OCI-LY7 (cell line): ENCODE results near the gene TRHDE. TPM values are rescaled to one million over a fixed set of nuclear protein-coding genes. Genes with fewer than 3 reads are reported as not detected.

Source experiments
- BruUV-seq: library from RNA; stranded (reverse); fragments of 400-500 nt; replicated peaks from 2 replicates; lab custom pipeline; 2021; lab: Mats Ljungman, UMichigan
- CTCF ChIA-PET: fragments of 300-600 bp; sonication (Branson Sonifier 250); formaldehyde crosslinking; loops from one replicate; lab custom pipeline; 2022; ENCODE audit warnings: antibody characterized with exemption; ENCODE audit not compliant: unreplicated experiment; lab: Charles Lee
- POLR2A ChIA-PET: fragments of 300-600 bp; sonication (Branson Sonifier 250); formaldehyde crosslinking; loops from one replicate; lab custom pipeline; 2022; ENCODE audit warnings: antibody characterized with exemption; lab: Charles Lee
- DNase-seq: peaks from one replicate; pipeline ENCODE4 v3.0.0-alpha.2; 2015; ENCODE audit warnings: low spot score
- H2AFZ ChIP-seq: fragments of 200-600 bp; sonication (generic), shearing (Covaris generic); 2 replicates; pipeline ENCODE4 v1.6.1; 2014; ENCODE audit warnings: mild to moderate bottlenecking, antibody characterized with exemption, low read length, moderate library complexity
- H3K27ac ChIP-seq: fragments of 200-600 bp; sonication (generic); 2 replicates; pipeline ENCODE4 v1.5.1; 2014; ENCODE audit warnings: mixed run types, low read depth, mild to moderate bottlenecking, moderate library complexity, low read length, inconsistent platforms; ENCODE audit not compliant: poor library complexity, severe bottlenecking
- H3K36me3 ChIP-seq: fragments of 200-600 bp; sonication (generic); 2 replicates; pipeline ENCODE4 v1.6.1; 2014; ENCODE audit warnings: mild to moderate bottlenecking, antibody characterized with exemption, low read length, moderate library complexity, mixed read lengths; ENCODE audit not compliant: insufficient read depth
- H3K4me1 ChIP-seq: fragments of 200-600 bp; sonication (generic); 2 replicates; pipeline ENCODE4 v1.5.1; 2014; ENCODE audit warnings: mild to moderate bottlenecking, low read length; ENCODE audit not compliant: insufficient read depth, poor library complexity, severe bottlenecking
- H3K4me2 ChIP-seq: fragments of 200-600 bp; sonication (generic); 2 replicates; pipeline ENCODE4 v1.6.1; 2014; ENCODE audit warnings: mild to moderate bottlenecking, low read length
- H3K4me3 ChIP-seq: fragments of 200-600 bp; sonication (generic); 2 replicates; pipeline ENCODE4 v1.5.1; 2014; ENCODE audit warnings: mild to moderate bottlenecking, low read depth, low read length; ENCODE audit not compliant: poor library complexity, severe bottlenecking
- H3K79me2 ChIP-seq: fragments of 200-600 bp; sonication (generic); 2 replicates; pipeline ENCODE4 v1.6.1; 2016; ENCODE audit warnings: low read depth, mild to moderate bottlenecking, low read length, moderate library complexity, mixed read lengths; ENCODE audit not compliant: insufficient read depth
- H3K9me2 ChIP-seq: fragments of 200-600 bp; sonication (generic); 2 replicates; pipeline ENCODE4 v1.6.1; 2016; ENCODE audit warnings: mild to moderate bottlenecking, low read length, mixed read lengths; ENCODE audit not compliant: insufficient read depth
- H3K9me3 ChIP-seq: fragments of 200-600 bp; sonication (generic); 2 replicates; pipeline ENCODE4 v1.6.1; 2014; ENCODE audit warnings: mild to moderate bottlenecking, mixed run types, low read length, mixed read lengths
- H4K20me1 ChIP-seq: fragments of 200-600 bp; sonication (generic); 2 replicates; pipeline ENCODE4 v1.6.1; 2014; ENCODE audit warnings: mild to moderate bottlenecking, antibody characterized with exemption, low read length, moderate library complexity, mixed read lengths; ENCODE audit not compliant: insufficient read depth
- EZH2phosphoT487 ChIP-seq: fragments of 200-600 bp; sonication (generic); IDR thresholded peaks from 2 replicates; pipeline ENCODE4 v1.6.1; 2018; ENCODE audit warnings: low read depth, borderline replicate concordance, mild to moderate bottlenecking, mixed run types, antibody characterized with exemption, low read length, moderate library complexity, mixed read lengths
- intact Hi-C: fragments of 100-400 bp; cut with micrococcal nuclease; formaldehyde crosslinking; loops from one replicate; pipeline ENCODE4 v1.10.0; 2022; ENCODE audit not compliant: unreplicated experiment
- total RNA-seq, 2 experiments: library from RNA; depleted of rRNA in 1 of 2; stranded (reverse); fragments of >200 nt in 1 of 2; shearing (Covaris generic) in 1 of 2; gene quantifications; 2 replicates each; pipeline ENCODE4 v1.2.3, GENCODE V29; 2014 to 2022
- TF ChIP-seq, protein P1 (sequence below): fragments of 200-600 bp; sonication (generic); conservative IDR thresholded peaks from 2 replicates; pipeline ENCODE4 v1.5.1; 2014; ENCODE audit warnings: mild to moderate bottlenecking, antibody characterized with exemption, low read length, moderate library complexity, mixed read lengths

The TRHDE gene
- total RNA-seq, 2 experiments from 2014 or later, result not detected

DNA sequence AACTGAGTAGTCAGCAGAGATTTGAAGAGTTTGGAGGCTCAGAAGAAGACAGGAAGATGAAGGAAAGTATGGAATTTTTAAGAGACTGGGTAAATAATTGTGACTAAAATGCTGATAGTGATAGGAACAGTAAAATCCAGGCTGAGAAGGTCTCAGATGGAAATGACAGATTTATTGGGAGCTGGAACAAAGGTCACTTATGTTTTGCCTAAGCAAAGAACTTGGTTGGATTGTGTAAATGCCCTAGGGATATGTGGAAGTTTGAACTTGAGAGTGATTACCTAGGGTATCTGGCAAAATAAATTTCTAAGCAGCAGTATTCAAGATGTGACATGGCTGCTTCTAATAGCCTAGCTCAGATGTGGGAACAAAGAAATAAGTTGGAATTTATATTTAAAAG, 180.9 kb downstream of the TRHDE start:
- intact Hi-C loops, result no loop called here
- Histone ChIP-seq H3K4me1 (no peaks in the 10 kb centered on the region), H3K9me3 (no peaks in the 10 kb centered on the region), H3K4me3 (no peak overlapping the region), H3K27ac (no peak overlapping the region), H3K36me3 (no peaks in the 10 kb centered on the region), H2AFZ (no peak overlapping the region), H3K79me2 (no peaks in the 10 kb centered on the region), H3K4me2 (no peak overlapping the region), H4K20me1 (no peaks in the 10 kb centered on the region), H3K9me2 (no peaks in the 10 kb centered on the region)
- ChIA-PET POLR2A (interaction anchor here (1.0 to 1.2 kb wide), 2 partner anchors 10 to 19 kb away, joined by 4 to 5 read pairs; no protein-coding TSS in a partner anchor), CTCF (no interaction called here)
- TF ChIP-seq, protein P1, sequence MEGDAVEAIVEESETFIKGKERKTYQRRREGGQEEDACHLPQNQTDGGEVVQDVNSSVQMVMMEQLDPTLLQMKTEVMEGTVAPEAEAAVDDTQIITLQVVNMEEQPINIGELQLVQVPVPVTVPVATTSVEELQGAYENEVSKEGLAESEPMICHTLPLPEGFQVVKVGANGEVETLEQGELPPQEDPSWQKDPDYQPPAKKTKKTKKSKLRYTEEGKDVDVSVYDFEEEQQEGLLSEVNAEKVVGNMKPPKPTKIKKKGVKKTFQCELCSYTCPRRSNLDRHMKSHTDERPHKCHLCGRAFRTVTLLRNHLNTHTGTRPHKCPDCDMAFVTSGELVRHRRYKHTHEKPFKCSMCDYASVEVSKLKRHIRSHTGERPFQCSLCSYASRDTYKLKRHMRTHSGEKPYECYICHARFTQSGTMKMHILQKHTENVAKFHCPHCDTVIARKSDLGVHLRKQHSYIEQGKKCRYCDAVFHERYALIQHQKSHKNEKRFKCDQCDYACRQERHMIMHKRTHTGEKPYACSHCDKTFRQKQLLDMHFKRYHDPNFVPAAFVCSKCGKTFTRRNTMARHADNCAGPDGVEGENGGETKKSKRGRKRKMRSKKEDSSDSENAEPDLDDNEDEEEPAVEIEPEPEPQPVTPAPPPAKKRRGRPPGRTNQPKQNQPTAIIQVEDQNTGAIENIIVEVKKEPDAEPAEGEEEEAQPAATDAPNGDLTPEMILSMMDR, result no peak
- TF ChIP-seq EZH2phosphoT487, result no peak
- no TSS peak for BruUV-seq
- no peak for DNase-seq

DNA sequence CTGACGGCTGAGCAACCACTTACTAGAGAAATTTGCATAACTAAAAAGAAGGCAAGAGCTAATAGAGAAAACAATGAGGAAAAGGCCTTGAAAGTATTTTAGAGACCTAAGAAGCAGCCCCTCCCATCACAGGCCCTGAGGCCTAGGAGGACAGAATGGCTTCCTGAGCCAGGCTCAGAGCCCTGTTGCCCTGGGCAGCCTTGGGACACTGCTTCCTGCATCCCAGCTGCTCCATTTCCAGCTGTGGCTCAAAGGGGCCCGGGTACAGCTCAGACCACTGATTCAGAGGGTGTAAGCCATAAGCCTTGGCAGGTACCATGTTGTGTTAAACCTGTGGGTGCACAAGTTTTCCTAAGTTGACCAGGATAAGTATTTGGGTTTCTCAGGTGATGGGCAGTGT, 181.4 kb downstream of the TRHDE start:
- ChIA-PET CTCF (no interaction called here), POLR2A (interaction anchor here (1.0 to 1.2 kb wide), 2 partner anchors 10 to 20 kb away, joined by 4 to 5 read pairs; no protein-coding TSS in a partner anchor)

DNA sequence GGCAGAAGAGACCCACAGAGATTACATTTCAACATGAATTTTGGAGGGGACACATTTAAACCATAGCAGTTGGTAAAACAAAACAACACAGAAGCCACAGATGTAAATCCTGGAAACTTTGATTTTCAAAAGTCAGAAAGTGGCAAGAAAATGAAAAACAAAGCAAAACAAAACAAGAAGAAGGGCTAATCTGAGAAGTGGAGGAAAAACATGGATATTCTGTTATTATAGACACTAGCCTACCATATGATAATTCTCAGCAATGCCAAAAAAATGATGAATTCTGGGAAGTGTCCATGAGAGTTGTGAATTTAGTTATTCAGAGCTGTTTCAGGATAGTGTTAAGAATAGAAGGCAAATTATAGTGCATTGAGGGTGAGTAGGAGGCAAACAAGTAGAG, 192.3 kb downstream of the TRHDE start:
- Histone ChIP-seq H3K4me3 (no peak overlapping the region), H2AFZ (no peak overlapping the region), H3K9me2 (no peaks in the 10 kb centered on the region), H3K79me2 (no peaks in the 10 kb centered on the region; the same call in 1 of the 2 replicates), H3K4me2 (no peak overlapping the region), H3K27ac (no peak overlapping the region), H4K20me1 (no peaks in the 10 kb centered on the region), H3K36me3 (no peaks in the 10 kb centered on the region), H3K4me1 (no peaks in the 10 kb centered on the region), H3K9me3 (no peaks in the 10 kb centered on the region)
- TF ChIP-seq EZH2phosphoT487, result no peak
- TF ChIP-seq, protein P1, result no peak
- ChIA-PET POLR2A (no interaction called here), CTCF (no interaction called here)
- no peak for DNase-seq
- intact Hi-C loops, result no loop called here
- BruUV-seq, result no TSS peak

More for the DNA sequence above, 181.4 kb downstream of the TRHDE start:
- no peaks in the 10 kb centered on the region for H3K9me2 ChIP-seq
- H3K4me1 ChIP-seq, result no peaks in the 10 kb centered on the region
- no TSS peak for BruUV-seq
- no peak overlapping the region for H3K27ac ChIP-seq
- no peak for DNase-seq
- TF ChIP-seq, protein P1, result no peak
- no peak for TF ChIP-seq EZH2phosphoT487
- H2AFZ ChIP-seq, result no peak overlapping the region
- intact Hi-C loops, result no loop called here
- H3K36me3 ChIP-seq, result no peaks in the 10 kb centered on the region
- no peak overlapping the region for H3K4me2 ChIP-seq
- no peaks in the 10 kb centered on the region for H4K20me1 ChIP-seq
- H3K4me3 ChIP-seq, result no peak overlapping the region
- H3K79me2 ChIP-seq, result no peaks in the 10 kb centered on the region
- no peaks in the 10 kb centered on the region for H3K9me3 ChIP-seq
